DMS79 (cell line): Measurements from ENCODE around the gene SETX.
A peak's percentile ranks its signal among the peaks of the same experiment; 100 is the strongest.

Source experiments
- DNase-seq: peaks from one replicate; lab custom pipeline; 2025; lab: John Stamatoyannopoulos, UW

The SETX gene

DNA sequence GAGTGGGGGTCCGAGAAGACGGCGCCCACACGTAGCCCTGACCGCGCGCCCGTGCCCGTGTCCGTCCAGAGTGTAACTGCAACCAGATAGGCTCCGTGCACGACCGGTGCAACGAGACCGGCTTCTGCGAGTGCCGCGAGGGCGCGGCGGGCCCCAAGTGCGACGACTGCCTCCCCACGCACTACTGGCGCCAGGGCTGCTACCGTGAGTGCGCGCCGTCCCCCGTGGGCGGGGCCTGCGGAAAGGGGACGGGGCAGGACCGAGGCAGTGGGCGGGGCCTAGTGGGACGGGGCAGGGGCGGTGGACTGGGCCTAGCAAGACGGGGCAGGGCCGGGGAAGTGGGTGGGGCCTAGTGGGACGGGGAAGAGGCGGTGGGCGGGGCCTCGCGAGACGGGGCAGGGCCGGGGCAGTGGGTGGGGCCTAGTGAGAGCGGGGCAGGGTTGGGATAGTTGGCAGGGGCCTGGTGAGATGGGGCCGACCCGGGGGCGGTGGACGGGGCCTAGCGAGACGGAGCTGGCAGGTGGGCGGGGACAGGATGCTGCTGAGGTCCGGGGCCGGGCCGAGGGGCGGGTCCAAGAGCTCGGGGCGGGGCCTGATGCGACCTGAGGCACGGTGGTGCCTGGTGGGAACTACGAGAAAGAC lies 113.8 kb downstream of the SETX start:
- DNase-seq = peak; percentile 10

DNA sequence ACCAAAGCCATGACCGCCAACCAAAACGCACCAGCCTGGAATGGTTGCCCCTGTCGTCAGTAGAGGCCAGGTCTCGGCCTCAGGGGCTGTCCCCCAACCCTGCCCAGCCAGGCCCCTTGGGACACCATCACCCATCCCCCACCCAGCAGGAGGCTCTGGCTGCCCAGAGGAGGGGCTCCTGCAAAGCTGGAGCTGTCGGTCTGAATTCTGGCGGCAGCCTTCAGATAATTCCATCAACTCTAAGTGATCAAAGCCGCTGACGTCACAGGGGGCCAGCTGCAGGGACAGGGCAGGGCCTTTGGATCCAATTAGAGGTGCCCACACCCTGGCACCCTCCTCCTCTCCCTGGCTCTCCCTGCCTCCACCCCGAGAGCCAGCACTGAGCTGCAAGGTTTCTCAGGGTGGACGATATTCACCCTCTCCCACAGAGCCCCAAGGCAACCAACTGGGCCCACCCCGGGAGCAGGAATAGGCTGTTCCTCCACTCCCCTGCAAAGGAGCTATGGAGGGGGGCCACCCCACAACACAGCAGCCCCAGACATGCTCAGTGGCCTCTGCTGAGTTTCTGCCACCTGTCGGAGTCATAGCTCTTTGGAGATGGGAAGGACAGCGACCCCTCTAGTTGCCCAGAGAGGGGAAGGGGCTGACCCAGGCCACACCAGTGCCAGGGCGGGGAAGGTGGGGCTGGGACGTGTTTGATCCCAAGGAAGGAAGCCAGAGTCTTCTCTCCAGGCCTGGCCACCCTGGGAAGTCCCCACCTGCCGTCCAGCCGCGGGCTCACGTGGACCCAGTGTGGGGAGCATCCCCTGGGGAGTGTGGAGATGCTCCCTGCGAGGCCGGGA lies 114.6 kb downstream of the SETX start:
- DNase-seq = no peak

DNA sequence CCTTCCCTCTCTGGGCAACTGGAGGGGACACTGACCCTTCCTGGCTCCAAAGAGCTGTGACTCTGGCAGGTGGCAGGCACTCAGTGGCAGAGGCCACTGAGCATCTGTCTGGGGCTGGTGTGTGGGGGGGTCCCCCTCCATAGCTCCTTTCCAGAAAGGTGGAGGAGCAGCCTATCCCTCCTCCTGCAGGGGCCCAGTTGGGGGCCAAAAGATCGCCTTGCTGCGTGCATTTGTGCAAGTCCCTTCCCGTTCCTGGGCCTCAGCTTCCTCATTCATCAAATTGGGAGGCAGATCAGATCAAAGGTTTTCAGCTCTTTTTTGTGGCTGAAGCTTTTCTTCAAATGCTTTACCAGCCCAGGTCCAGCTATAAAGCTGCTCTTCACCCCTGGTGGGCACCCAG lies 115.3 kb downstream of the SETX start:
- DNase-seq = no peak

DNA sequence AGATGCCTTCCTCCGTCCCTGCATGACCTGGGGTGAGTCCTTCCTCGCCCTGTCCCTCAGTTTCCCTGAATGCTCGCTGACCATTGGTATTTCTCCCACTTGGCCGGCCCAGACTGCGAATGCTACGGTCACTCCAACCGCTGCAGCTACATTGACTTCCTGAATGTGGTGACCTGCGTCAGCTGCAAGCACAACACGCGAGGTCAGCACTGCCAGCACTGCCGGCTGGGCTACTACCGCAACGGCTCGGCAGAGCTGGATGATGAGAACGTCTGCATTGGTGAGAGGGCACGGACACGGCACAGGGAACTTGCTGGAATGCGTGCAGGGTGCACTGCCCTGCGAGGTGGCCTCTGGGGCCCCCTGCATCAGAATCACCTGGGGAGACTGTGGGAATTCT lies 115.8 kb downstream of the SETX start:
- no peak for DNase-seq

DNA sequence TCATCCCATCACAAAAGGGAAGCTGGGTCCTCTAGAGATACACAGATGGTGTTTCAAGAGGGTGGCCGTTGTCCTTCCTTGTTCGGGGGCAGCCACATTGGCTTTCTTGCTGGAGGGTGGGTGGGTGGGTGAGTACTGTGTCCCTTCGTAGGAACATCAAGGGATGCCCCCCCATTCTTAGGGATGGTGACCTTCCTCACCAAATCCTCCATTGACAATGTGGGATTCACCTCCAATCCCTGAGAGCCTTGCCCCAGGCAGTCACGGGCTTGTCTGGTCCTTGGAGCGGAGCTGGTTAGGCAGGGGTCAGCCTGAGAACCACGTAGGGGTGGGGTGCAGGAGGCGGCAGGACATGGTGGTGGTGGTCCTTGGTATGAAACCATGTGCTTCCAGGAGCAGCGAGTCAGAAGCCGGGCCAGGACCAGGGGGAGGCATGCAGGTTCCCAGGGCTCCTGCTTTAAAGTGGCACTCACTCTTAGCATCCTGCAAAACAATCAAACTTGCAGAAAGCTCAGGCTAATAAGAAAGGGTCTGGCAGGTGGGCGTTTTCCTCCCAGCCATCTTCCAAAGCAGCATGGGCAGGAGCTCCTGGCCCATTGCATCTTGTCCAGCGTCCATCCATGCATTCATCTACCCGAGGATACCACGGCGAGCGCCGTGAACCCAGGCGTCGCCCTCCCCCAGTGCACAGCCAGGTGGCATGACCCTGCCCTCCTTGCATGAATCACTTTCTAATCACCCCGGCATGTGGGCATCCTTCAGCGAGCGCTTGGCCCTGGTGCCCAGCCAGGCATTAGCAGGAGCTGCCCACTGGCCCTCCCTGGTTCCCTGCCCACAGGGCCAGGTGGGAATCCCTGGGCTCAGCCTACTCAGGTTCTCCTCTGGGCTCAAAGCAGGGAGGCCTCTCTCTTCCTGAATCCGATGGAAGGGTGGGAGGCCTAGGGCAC lies 116.5 kb downstream of the SETX start:
- DNase-seq = no peak

DNA sequence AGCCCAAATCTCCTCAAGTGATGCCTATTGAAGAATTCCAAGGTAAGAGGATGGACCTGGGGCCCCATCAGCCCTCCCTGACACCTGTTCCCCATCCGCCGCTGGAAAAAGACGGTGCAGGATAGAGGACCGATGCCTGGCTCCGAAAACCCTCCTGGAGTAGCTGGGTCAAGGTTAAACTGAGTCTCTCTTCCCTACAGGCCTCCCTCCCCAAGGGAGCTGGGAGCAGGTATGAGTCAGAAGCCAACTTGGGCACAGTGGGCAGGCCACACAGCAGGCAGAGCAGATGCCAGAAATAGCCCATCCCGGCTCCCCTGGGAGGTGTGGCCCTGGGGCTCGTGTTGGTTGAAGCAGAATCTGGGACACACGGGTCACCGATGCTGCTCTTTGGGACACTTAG lies 117.3 kb downstream of the SETX start:
- DNase-seq = no peak

DNA sequence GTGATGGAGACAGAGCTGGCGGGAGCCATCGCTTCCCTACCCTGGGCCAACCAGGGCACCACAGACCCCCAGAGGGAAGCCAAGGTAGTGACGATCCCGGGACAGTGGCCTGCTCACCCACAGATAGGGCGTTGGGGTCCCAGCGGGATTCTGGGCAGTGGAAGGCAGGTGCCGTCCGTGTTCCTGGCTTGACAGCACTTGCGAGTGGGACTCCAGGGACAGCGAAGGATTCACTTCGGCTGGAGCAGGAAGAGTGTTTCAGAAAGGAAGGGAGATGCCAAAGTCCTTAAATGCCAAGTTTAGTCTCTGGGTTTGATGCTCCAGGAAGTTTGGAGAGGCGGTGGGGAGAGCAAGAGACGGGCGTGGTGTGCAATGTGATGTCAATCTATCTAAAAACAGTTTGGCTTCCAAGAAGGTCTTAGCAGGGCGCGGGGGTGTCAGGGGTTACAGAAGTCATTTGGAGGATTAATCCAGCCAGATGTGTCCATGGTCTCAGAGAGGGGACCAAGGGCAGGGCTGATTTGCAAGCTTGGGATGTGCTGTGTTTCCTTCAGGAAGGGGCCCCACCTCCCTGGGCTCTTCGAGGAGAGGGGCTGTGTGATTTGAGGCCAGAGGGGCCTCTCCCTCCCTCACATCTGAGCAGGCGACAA lies 118.0 kb downstream of the SETX start:
- no peak for DNase-seq

DNA sequence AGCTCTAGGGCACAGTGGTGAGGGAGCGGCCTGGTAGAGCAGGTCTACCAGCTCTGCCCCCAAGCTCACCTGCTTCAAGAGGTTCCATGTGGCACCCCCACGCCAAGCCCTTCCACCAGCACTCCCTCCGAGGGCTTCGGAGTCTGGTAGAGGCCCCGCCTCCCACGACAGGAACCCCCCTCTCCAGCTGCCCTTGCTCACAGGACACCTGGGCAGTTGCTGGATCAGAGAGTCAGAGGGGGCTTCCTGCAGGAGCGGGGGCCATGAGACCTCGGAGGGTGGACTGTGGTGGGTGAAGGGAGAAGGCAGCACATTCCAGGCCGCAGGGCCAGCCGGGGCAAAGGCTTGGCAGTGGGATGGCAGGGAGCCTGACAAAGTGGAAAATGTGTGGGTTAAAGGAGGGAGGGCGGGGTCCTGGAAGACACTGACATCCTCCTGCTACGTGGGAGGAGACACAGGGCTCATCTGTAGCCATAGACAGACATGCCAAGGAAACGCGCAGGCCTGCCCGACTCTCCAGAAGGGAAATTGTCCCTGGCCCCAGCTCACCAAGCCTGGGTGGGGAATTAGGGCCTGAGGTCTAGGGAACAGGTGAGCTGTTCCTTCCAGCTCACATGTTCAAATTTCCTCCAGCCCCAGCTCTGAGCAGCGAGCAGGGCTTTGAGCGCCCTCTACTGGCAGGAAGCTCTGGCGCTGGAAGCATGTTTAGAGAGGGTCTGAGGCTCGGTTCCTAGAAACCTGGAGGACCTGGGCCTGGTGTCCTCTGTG lies 118.7 kb downstream of the SETX start:
- peak; percentile 37 for DNase-seq

DNA sequence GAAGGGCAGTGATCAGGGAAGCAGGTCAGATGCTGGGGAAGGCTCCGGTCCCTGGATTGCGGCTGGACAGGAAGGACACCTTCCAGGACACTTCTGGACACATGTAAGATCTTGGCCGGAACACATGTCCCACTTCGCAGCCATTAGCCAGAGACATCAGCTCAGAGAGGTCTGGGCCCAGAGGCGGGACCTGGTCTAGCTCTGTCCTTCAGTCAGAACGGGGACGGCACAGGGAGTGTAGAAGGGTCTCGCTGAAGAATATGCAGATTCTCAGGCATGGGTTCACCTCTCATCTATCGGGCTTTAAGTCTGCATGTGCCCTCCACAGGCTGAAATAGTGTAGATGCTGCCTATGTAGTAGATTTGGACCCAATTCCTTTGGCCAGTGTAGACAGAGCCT lies 119.7 kb downstream of the SETX start:
- DNase-seq = no peak

DNA sequence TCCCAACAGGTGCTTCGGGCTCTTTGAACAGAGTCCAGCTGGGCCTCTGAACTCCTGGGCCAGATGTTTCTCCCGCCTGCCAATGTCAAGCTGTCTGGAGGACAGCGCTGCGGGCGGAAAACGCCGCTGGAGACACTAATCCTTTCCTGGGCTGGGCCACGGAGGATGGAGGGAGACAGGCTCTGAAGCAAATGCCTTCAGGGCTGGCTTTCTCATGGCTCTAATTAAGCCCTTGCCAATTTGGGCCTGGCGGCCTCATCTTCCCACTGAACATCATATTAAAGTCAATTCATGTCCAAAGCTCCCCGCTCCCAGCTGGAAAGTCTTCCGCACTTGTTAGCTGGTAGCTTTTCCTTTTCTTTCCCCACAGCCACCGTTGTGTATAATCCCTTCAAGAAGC lies 120.3 kb downstream of the SETX start:
- no peak for DNase-seq

DNA sequence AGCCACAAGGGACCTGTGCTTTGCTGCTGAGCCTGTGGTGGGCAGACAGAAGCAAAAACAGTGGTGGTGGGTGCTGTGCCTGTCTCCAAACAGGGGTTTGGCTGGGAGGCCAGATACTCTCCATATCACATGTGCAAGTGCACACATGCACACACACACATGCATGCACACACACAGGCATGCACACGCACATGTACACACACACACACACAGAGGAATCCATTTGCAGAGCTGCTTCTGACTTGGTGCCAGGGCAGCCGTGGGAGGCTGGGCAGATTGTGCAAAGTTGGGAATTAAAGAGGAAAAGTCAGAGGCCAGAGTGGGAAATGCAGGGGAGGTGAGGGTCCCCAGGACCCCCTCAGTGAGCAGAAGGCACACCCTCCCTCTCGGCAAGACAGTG lies 121.6 kb downstream of the SETX start:
- DNase-seq = no peak

DNA sequence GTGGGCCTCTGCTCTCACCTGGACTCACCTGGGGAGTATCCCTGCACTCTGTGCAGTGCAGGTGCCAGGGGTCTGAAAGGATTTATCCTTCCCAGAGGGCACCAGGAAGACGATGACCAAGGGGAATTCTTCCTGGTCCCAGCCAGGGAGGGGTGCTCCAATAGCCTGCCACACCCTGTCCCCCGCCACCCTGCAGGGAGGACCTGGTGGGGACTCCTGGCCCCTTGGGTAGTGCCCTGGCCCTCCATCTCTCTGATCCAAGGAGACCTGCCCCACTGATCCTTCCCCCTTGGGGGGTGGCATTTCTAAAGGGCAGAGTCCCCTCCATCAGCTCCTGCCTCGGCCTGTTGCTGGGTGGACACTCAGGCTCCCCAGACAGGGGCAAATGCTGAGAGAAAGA lies 122.3 kb downstream of the SETX start:
- DNase-seq = no peak

DNA sequence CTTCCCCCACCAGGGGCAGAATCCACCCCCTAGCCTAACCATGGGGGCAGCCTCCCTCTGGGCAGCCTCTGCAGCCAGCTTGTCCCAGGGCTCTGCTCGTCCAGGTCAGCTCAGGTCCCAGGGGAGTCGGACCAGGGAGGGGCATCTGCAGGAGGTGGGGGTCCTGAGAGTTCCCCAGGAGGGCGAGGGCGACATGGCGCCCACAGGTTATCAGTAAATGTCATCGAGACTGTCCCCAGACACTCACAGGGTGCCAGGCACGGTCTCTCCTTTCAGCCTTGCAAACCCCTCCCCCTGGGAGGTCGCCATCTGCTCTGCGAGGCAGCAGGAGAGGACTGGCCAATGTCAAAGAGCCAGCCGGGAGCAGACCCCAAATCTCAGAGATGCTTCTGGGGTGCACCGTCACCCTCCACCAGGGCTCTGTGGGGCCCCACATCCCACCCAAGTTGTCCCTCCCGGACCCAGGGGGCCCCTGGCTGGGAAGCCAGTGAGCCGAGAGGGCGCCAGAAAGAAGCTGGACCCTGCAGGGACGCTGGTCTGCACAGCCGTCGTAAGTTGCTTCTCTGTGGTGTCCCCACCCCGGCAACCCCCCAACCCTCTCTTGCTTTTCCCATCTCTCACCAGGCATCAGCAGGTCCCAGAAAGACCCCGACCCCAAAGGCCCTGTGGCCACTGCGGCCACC lies 123.6 kb downstream of the SETX start:
- DNase-seq = no peak

DNA sequence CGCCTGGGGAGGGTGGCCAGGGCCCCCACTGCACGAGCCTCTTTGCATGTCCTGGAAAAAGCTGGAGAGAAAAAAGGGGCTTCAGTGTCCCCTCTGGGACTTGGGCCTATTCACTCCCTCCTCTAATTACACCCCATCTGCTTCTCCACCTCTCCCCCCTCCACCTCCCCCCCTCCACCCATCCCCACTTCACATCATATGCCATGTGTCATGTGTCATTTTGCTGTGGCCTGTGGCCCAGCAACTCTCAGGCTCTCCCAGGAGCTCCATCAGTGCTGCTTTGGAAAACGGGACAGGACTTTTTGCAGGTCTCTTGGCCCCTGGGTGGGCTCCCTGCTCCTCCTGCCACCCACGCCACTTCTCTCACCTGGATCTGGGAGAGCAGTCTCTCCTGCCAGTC lies 124.2 kb downstream of the SETX start:
- DNase-seq = no peak

DNA sequence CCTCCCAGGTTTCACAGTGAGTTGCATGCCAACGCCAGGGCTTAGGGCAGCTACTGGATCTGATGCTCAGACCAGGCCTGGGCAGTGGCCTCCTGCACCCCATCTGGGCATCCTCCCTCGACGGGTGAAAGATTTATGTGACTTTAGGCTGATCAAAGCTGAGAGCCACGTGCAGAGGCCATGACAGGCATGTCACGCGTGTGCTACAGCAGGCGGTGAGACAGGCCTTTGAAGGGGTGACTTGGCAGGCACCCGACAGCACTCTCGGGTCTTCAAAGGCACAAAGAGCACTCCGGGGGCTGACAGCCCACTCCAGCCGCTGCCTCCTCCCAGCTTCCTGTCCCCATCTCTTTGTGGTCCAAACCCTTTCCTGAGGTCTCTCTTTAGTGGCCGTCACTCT lies 126.7 kb downstream of the SETX start:
- no peak for DNase-seq

DNA sequence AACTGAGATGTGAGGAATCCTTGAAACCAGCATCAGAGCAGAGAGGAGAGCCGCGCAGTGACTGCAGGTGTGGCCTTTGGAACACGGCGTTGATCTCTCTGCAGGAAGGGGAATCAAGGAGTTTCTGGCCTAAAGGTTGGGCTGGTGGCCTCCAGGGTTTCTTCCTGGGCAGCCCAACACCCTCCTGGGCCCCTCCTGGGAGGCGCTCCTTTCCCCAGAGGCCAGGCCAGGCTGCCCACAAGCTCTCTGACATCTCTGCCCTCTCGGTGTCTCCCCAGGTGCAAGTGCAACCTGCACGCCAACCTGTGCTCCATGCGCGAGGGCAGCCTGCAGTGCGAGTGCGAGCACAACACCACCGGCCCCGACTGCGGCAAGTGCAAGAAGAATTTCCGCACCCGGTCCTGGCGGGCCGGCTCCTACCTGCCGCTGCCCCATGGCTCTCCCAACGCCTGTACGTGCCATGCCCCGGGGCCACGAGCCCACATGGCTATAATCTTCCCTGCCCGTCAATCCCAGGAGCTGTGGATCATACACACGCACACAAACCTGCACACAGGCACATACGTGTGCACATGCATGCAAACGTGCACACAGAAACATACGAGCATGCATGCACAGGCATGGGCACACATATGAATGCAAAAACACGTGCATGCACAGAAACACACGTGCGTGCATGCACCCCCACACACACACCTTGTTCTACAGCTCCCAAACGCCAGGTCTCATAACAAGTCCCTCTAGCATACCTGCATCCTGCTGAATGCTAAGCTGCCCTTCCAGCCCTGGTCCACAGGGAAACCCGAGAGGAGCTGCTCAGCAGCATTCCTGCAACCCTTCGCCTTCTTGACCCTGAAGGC lies 128.0 kb downstream of the SETX start:
- no peak for DNase-seq

DNA sequence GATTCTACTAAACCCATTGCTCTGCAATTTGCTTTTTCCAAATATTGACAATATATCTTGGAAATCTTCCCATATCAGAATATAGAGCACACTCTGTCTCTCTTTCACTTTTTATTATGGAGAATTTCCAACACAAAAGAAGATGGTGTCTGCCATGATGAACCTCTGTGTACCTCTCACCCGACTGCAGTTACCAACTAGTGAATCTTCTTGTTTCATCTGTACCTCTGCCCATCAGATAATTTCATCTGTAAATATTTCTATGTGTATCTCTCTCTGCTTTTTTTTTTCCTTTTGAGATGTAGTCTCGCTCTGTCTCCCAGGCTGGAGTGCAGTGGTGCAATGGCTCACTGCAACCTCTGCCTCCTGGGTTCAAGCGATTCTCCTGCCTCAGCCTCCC lies 130.1 kb downstream of the SETX start:
- no peak for DNase-seq

DNA sequence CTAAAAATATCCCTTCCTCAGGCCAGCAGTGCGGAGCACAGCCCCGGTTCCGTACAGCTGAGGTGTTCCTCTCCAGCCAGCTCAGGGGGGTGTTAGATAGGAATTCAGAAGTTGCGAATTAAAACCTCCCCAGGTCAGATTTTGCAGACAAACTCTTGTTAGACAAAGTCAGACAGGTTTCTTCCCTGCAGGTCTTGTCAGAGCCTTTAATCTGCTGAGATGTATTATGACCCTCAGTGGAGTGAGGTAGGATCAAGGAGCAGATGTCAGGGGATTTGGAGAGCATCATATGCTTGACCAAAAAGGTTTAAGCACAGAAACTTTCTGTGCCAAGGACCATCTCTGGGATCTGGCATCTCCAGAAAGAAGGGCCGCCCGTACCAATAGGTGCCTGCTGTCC lies 132.8 kb downstream of the SETX start:
- no peak for DNase-seq

DNA sequence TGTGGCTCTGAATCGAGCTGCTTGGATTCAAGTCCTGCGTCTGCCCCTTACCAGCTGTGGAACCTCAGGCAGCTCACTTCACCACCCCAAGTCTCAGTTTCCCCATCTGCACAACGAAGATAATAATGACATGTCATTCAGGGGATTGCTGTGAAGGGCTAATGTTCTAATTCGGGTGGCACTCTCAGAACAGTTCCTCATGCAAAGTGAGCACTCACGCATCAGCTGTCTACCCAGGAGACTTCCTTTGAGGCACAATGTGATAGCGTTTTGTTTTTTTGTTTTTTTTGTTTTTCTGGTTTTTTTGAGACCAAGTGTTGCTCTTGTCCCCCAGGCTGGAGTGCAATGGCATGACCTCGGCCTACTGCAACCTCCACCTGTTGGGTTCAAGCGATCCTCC lies 136.6 kb downstream of the SETX start:
- no peak for DNase-seq
